CD14-positive monocyte (primary cell): ENCODE data around the gene SLC25A21. TPM values are rescaled to one million over a fixed set of nuclear protein-coding genes. Genes with fewer than 3 reads are reported as not detected.

Experiments
- DNase-seq, 3 donors: peaks; one replicate each; pipeline ENCODE4 v3.0.0-alpha.2; 2011 to 2022
- H2AFZ ChIP-seq: 2 replicates; pipeline ENCODE4 v1.6.0; 2012; ENCODE audit warnings: mild to moderate bottlenecking, low read depth, low read length, inconsistent platforms; ENCODE audit not compliant: insufficient read depth, poor library complexity, severe bottlenecking
- H3K27ac ChIP-seq, 2 donors: 1 replicate in 1 of 2; 2 replicates in 1 of 2; pipeline ENCODE4 v1.5.1; 2012 to 2013; ENCODE audit warnings: low read length in 2 of 2, control low read depth in 1 of 2, inconsistent platforms in 1 of 2, low read depth in 1 of 2, mild to moderate bottlenecking in 1 of 2
- H3K27me3 ChIP-seq, 2 donors: one replicate each; pipeline versions ENCODE4 v1.6.0 to v1.6.1; 2011 to 2013; ENCODE audit warnings: low read length in 2 of 2; ENCODE audit not compliant: control insufficient read depth in 2 of 2, insufficient read depth in 2 of 2
- H3K36me3 ChIP-seq, 2 donors: replicated peaks in 1 of 2; 1 replicate in 1 of 2; 2 replicates in 1 of 2; pipeline versions ENCODE4 v1.5.1 to v1.6.1; 2012 to 2013; ENCODE audit warnings: low read length in 2 of 2, control low read depth in 1 of 2, inconsistent platforms in 1 of 2, mild to moderate bottlenecking in 1 of 2; ENCODE audit not compliant: insufficient read depth in 2 of 2, control insufficient read depth in 1 of 2
- H3K4me1 ChIP-seq, 2 donors: 1 replicate in 1 of 2; 2 replicates in 1 of 2; pipeline versions ENCODE4 v1.5.1 to v1.6.1; 2012 to 2013; ENCODE audit warnings: low read length in 2 of 2, control low read depth in 1 of 2, inconsistent platforms in 1 of 2, mild to moderate bottlenecking in 1 of 2, moderate library complexity in 1 of 2; ENCODE audit not compliant: insufficient read depth in 2 of 2, control insufficient read depth in 1 of 2
- H3K4me2 ChIP-seq: replicated peaks from 2 replicates; pipeline ENCODE3; 2012; ENCODE audit warnings: low read length, moderate library complexity, mild to moderate bottlenecking; ENCODE audit not compliant: poor library complexity, severe bottlenecking; ENCODE audit errors: extremely low read depth
- H3K4me3 ChIP-seq, 3 experiments: fragments of 200-600 bp in 1 of 3; sonication (generic) in 1 of 3; replicated peaks in 1 of 3; 1 replicate in 2 of 3; 2 replicates in 1 of 3; pipeline ENCODE4 v1.5.1; 2011 to 2013; ENCODE audit warnings: low read length in 3 of 3, mild to moderate bottlenecking in 3 of 3, control low read depth in 2 of 3, low read depth in 2 of 3, inconsistent platforms in 1 of 3, moderate library complexity in 1 of 3
- H3K79me2 ChIP-seq: 2 replicates; pipeline ENCODE4 v1.6.0; 2012; ENCODE audit warnings: mild to moderate bottlenecking, control low read depth, inconsistent platforms, low read length, moderate library complexity; ENCODE audit not compliant: insufficient read depth
- H3K9ac ChIP-seq: 2 replicates; pipeline ENCODE4 v1.6.0; 2017; ENCODE audit warnings: low read length, mild to moderate bottlenecking; ENCODE audit not compliant: insufficient read depth, poor library complexity, severe bottlenecking
- H3K9me3 ChIP-seq, 2 donors: replicated peaks in 1 of 2; 1 replicate in 1 of 2; 2 replicates in 1 of 2; pipeline versions ENCODE4 v1.5.1 to v1.6.1; 2012 to 2013; ENCODE audit warnings: low read length in 2 of 2, control low read depth in 1 of 2; ENCODE audit not compliant: control insufficient read depth in 1 of 2, insufficient read depth in 1 of 2
- H4K20me1 ChIP-seq: 2 replicates; pipeline ENCODE4 v1.6.0; 2012; ENCODE audit warnings: mild to moderate bottlenecking, low read length, control low read depth, moderate library complexity; ENCODE audit not compliant: insufficient read depth
- H3K27ac Mint-ChIP-seq, 7 donors: one replicate each; pipeline ENCODE4 v1.8.0; 2020; ENCODE audit warnings: mild to moderate bottlenecking in 7 of 7, mixed read lengths in 7 of 7, moderate library complexity in 6 of 7, inconsistent platforms in 2 of 7
- H3K27me3 Mint-ChIP-seq, 3 donors: one replicate each; pipeline ENCODE4 v1.8.0; 2021 to 2022; ENCODE audit warnings: low read depth in 3 of 3, mild to moderate bottlenecking in 3 of 3, mixed read lengths in 3 of 3, moderate library complexity in 3 of 3, inconsistent platforms in 1 of 3
- H3K36me3 Mint-ChIP-seq, 2 donors: one replicate each; pipeline ENCODE4 v1.8.0; 2020; ENCODE audit warnings: mixed read lengths in 2 of 2, inconsistent platforms in 1 of 2, mild to moderate bottlenecking in 1 of 2
- H3K4me1 Mint-ChIP-seq: one replicate; pipeline ENCODE4 v1.8.0; 2020; ENCODE audit warnings: mild to moderate bottlenecking, mixed read lengths
- H3K4me3 Mint-ChIP-seq, 2 donors: one replicate each; pipeline ENCODE4 v1.8.0; 2020; ENCODE audit warnings: mild to moderate bottlenecking in 2 of 2, mixed read lengths in 2 of 2, moderate library complexity in 1 of 2
- H3K9me3 Mint-ChIP-seq, 7 donors: one replicate each; pipeline ENCODE4 v1.8.0; 2020 to 2022; ENCODE audit warnings: mixed read lengths in 7 of 7, mild to moderate bottlenecking in 6 of 7, moderate library complexity in 6 of 7, inconsistent platforms in 2 of 7
- WGBS: methylation state at CpG from one replicate; pipeline ENCODE4 v1.1.5; 2013; ENCODE audit warnings: missing lambda C conversion rate; ENCODE audit not compliant: insufficient coverage; 5-methylcytosine and 5-hydroxymethylcytosine counted together
- intact Hi-C, 2 donors: fragments of 100-400 bp; cut with micrococcal nuclease; formaldehyde crosslinking; loops; one replicate each; pipeline versions ENCODE4 v1.15.0 to v1.15.1; 2023
- polyA plus RNA-seq, 3 donors: library from polyadenylated mRNA; depleted of rRNA in 1 of 3; unstranded in 2 of 3; stranded (reverse) in 1 of 3; fragments of 300-500 nt in 2 of 3; fragments of >200 nt in 1 of 3; fragmentation: Illumina TruSeq in 2 of 3; gene quantifications; 1 replicate in 2 of 3; 2 replicates in 1 of 3; pipeline ENCODE4 v1.2.3, GENCODE V29; 2012 to 2021
- TF ChIP-seq, protein P1 (sequence below): fragments of 200-600 bp; IDR thresholded peaks from one replicate; pipeline ENCODE4 v1.8.0; 2022; ENCODE audit warnings: antibody characterized with exemption, mild to moderate bottlenecking

Gene SLC25A21
- polyA plus RNA-seq, 3 donors = not detected

DNA sequence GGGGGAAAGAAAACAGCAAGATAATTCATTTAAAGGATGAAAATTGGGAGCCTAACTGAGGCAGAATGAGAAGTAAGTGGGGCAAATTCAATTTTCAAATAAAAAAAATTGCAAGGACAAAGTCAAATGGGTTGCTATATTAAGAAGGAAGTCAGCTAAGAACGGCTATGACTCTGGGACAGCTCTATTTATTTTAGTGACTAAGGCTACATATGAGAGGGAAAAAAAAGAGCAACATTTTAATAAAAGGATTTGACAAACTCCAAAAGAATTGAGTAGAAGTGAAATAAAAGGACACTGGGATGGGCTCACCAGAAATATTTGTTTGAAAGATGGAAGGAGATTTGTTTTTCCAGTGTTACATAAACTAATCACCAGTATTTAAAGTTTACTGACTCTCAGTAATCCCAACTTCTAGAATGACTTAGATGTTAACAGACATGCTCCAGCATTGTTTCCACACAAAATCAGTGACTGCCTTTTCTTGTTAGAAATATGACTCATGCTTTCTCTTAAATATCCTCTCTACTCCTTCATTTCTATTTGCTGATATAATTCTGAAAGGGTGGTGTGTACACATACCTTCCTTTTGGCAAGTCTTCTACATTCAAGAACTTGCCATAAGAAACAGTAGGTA, 198.5 kb downstream of the SLC25A21 start:
- no peak overlapping the region for H3K9ac ChIP-seq
- H2AFZ ChIP-seq = no peak overlapping the region
- Mint-ChIP-seq H3K36me3 (no peaks in the 10 kb centered on the region), H3K27me3 (peaks cover 0 to 2% (median 0%) of the 10 kb centered on the region in 3 donors), H3K27ac (no peak overlapping the region), H3K4me3 (no peak overlapping the region), H3K9me3 (peaks cover 0 to 7% (median 2%) of the 10 kb centered on the region in 7 donors), H3K4me1 (no peaks in the 10 kb centered on the region)
- no peak overlapping the region for H3K4me3 ChIP-seq
- H3K36me3 ChIP-seq = no peaks in the 10 kb centered on the region
- H3K9me3 ChIP-seq = no peaks in the 10 kb centered on the region
- no peak for DNase-seq
- H3K4me2 ChIP-seq = no peak overlapping the region
- no peaks in the 10 kb centered on the region for H3K27me3 ChIP-seq
- TF ChIP-seq, protein P1, sequence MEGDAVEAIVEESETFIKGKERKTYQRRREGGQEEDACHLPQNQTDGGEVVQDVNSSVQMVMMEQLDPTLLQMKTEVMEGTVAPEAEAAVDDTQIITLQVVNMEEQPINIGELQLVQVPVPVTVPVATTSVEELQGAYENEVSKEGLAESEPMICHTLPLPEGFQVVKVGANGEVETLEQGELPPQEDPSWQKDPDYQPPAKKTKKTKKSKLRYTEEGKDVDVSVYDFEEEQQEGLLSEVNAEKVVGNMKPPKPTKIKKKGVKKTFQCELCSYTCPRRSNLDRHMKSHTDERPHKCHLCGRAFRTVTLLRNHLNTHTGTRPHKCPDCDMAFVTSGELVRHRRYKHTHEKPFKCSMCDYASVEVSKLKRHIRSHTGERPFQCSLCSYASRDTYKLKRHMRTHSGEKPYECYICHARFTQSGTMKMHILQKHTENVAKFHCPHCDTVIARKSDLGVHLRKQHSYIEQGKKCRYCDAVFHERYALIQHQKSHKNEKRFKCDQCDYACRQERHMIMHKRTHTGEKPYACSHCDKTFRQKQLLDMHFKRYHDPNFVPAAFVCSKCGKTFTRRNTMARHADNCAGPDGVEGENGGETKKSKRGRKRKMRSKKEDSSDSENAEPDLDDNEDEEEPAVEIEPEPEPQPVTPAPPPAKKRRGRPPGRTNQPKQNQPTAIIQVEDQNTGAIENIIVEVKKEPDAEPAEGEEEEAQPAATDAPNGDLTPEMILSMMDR = no peak
- no peaks in the 10 kb centered on the region for H3K79me2 ChIP-seq
- H4K20me1 ChIP-seq = no peaks in the 10 kb centered on the region
- WGBS = no CpG with 5 or more reads among the region's 1 CpG
- intact Hi-C loops = no loop called here
- no peak overlapping the region for H3K27ac ChIP-seq
- no peaks in the 10 kb centered on the region for H3K4me1 ChIP-seq

DNA sequence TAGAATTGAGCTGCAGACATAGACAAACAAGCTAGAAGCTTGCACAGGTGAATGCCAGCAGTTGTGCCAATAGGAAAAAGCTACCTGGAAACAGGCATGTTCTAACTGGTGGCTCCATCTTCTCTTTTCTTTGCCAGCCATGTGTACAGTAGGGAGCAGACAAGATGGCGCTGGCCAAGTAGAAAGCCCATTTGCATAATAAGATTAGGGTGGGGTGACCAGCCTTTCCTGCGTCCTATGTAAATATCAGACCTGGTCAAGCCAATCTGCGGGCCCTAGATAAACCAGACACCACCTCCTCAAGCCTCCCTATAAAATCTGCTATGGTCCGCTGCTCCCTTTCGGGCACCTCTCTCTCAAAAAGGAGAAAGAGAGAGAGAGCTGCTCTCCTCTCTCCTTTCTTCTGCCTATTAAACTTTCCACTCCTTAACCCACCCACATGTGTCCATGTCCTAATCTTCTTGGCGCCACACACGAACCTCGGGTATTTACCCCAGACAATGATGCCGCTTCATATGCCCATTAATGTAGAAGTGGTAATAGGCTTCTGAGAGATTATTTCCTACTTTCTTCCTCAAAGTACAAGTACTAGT, 201.0 kb downstream of the SLC25A21 start:
- H3K36me3 ChIP-seq = no peaks in the 10 kb centered on the region
- H3K79me2 ChIP-seq = no peaks in the 10 kb centered on the region
- no peak overlapping the region for H3K4me3 ChIP-seq
- no peaks in the 10 kb centered on the region for H3K4me1 ChIP-seq
- no peaks in the 10 kb centered on the region for H3K27me3 ChIP-seq
- no peak overlapping the region for H3K4me2 ChIP-seq
- Mint-ChIP-seq H3K9me3 (peaks cover 0 to 9% (median 2%) of the 10 kb centered on the region in 7 donors), H3K4me3 (no peak overlapping the region), H3K27ac (no peak overlapping the region), H3K36me3 (no peaks in the 10 kb centered on the region), H3K27me3 (peaks cover 0 to 2% (median 2%) of the 10 kb centered on the region in 3 donors), H3K4me1 (no peaks in the 10 kb centered on the region)
- H3K9ac ChIP-seq = no peak overlapping the region
- no CpG with 5 or more reads among the region's 9 CpGs for WGBS
- intact Hi-C loops = no loop called here
- no peak overlapping the region for H2AFZ ChIP-seq
- DNase-seq = no peak
- H3K27ac ChIP-seq = no peak overlapping the region
- no peaks in the 10 kb centered on the region for H4K20me1 ChIP-seq
- H3K9me3 ChIP-seq = no peaks in the 10 kb centered on the region
- TF ChIP-seq, protein P1 = no peak
